HL-60 (cell line): Measurements from ENCODE around the gene HCN4.

ENCODE experiments used
- DNase-seq, 2 experiments: peaks; one replicate each; pipeline ENCODE4 v3.0.0-alpha.2; 2010 to 2020; ENCODE audit warnings: low read depth in 1 of 2, low spot score in 1 of 2
- H3K27ac ChIP-seq: fragments of 250-450 bp; sonication (Bioruptor Pico); replicated peaks from 2 replicates; pipeline ENCODE4 v1.5.1; 2020; ENCODE audit warnings: mild to moderate bottlenecking, moderate library complexity
- H3K27me3 ChIP-seq: fragments of 250-450 bp; sonication (Bioruptor Pico); 2 replicates; pipeline ENCODE4 v1.5.1; 2021; ENCODE audit warnings: mild to moderate bottlenecking, moderate library complexity; ENCODE audit not compliant: insufficient read depth, poor library complexity, severe bottlenecking
- H3K4me3 ChIP-seq: replicated peaks from 2 replicates; pipeline ENCODE4 v1.5.1; 2011; ENCODE audit warnings: mild to moderate bottlenecking, control low read depth, low read length; ENCODE audit not compliant: insufficient read depth
- CTCF ChIP-seq: IDR thresholded peaks from one replicate; pipeline ENCODE4 v1.5.1; 2011; ENCODE audit warnings: low read length, control low read depth, inconsistent platforms; ENCODE audit not compliant: insufficient read depth
- GABPA ChIP-seq: IDR thresholded peaks from 2 replicates; pipeline ENCODE4 v1.6.1; 2012; ENCODE audit warnings: low read depth
- POLR2AphosphoS5 ChIP-seq: IDR thresholded peaks from 2 replicates; pipeline ENCODE4 v1.6.1; 2012; ENCODE audit warnings: low read depth
- REST ChIP-seq: IDR thresholded peaks from 2 replicates; pipeline ENCODE4 v1.6.1; 2012; ENCODE audit warnings: low read depth; ENCODE audit not compliant: insufficient replicate concordance
- SPI1 ChIP-seq: IDR thresholded peaks from 2 replicates; pipeline ENCODE4 v1.6.1; 2012; ENCODE audit warnings: low read depth, mild to moderate bottlenecking, borderline replicate concordance

HCN4 gene

GRCh38 chr15:73338058-73338457, 30.7 kb downstream of the HCN4 start:
- no peak for TF ChIP-seq POLR2AphosphoS5
- TF ChIP-seq GABPA = no peak
- no peak for TF ChIP-seq SPI1
- TF ChIP-seq REST = no peak
- TF ChIP-seq CTCF = no peak

GRCh38 chr15:73337187-73337586, 31.6 kb downstream of the HCN4 start:
- TF ChIP-seq SPI1 = no peak
- Histone ChIP-seq H3K27me3 (no peaks in the 10 kb centered on the region), H3K4me3 (no peak overlapping the region), H3K27ac (no peak overlapping the region)
- DNase-seq = no peak

More at GRCh38 chr15:73338058-73338457, 30.7 kb downstream of the HCN4 start:
- DNase-seq = no peak
- H3K27ac ChIP-seq = no peak overlapping the region
- H3K4me3 ChIP-seq = no peak overlapping the region
- no peaks in the 10 kb centered on the region for H3K27me3 ChIP-seq

GRCh38 chr15:73336756-73337155, 32.0 kb downstream of the HCN4 start:
- Histone ChIP-seq H3K27me3 (no peaks in the 10 kb centered on the region), H3K4me3 (no peak overlapping the region), H3K27ac (no peak overlapping the region)
- no peak for TF ChIP-seq SPI1
- no peak for TF ChIP-seq CTCF
- no peak for TF ChIP-seq REST
- no peak for TF ChIP-seq POLR2AphosphoS5
- no peak for TF ChIP-seq GABPA
- DNase-seq = no peak

- Histone ChIP-seq H3K27ac (no peak overlapping the region), H3K4me3 (no peak overlapping the region), H3K27me3 (no peaks in the 10 kb centered on the region)
- TF ChIP-seq REST (no peak), GABPA (no peak), POLR2AphosphoS5 (no peak), CTCF (no peak), SPI1 (no peak)
- DNase-seq = no peak
Observed at GRCh38 chr15:73335471-73335870, 33.3 kb downstream of the HCN4 start.
